ENCODE results near the gene NHSL2. TPM values are rescaled to one million over a fixed set of nuclear protein-coding genes. Genes with fewer than 3 reads are reported as not detected.
A peak's percentile ranks its signal among the peaks of the same experiment; 100 is the strongest.

The NHSL2 gene
- total RNA-seq, 1 experiment from 2014 or later = 0.07 TPM

- H3K9me3 ChIP-seq (ENCODE audit: low read length) = no peaks in the 10 kb centered on the region
- no peaks in the 10 kb centered on the region for H3K4me1 ChIP-seq (ENCODE audit: insufficient read depth, low read length)
- no peak overlapping the region for H3K4me3 ChIP-seq (ENCODE audit: low read length)
- H3K27ac ChIP-seq (ENCODE audit: low read length) = no peak overlapping the region
- no peak overlapping the region for H3K4me2 ChIP-seq (ENCODE audit: low read length)
- ATAC-seq = no peak
- H3K9ac ChIP-seq (ENCODE audit: low read length) = no peak overlapping the region
- no TSS peak for BruUV-seq (replicated peaks)
- no peaks in the 10 kb centered on the region for H4K20me1 ChIP-seq (ENCODE audit: low read length)
- H3K27me3 ChIP-seq (ENCODE audit: low read length) = no peaks in the 10 kb centered on the region
- DNase-seq = no peak
- no peak overlapping the region for H2AFZ ChIP-seq (ENCODE audit: low read length)
- H3F3A ChIP-seq (ENCODE audit: low read length, unreplicated experiment) = no peaks in the 10 kb centered on the region
- no peaks in the 10 kb centered on the region for H3K79me2 ChIP-seq (ENCODE audit: low read length)
- CTCF ChIA-PET = no interaction called here
- POLR2A ChIA-PET (ENCODE audit: unreplicated experiment) = no interaction called here
- intact Hi-C loops (cut with micrococcal nuclease) = no loop called here
- no peaks in the 10 kb centered on the region for H3K36me3 ChIP-seq (ENCODE audit: low read depth, low read length)
- no peaks in the 10 kb centered on the region for H3K9me2 ChIP-seq (replicated peaks; ENCODE audit: low read length)
- TF ChIP-seq CTCF (conservative IDR thresholded peaks at IDR 0.05; ENCODE audit: low read depth, low read length) = no peak
- no peak for TF ChIP-seq EZH2 (IDR thresholded peaks at IDR 0.05; ENCODE audit: low read length, unreplicated experiment)
- TF ChIP-seq EZH2phosphoT487 (IDR thresholded peaks at IDR 0.05; ENCODE audit: borderline replicate concordance, low read length) = no peak
Observed at GRCh38 chrX:72102760-72103159, 192.1 kb downstream of the NHSL2 start.

DNA sequence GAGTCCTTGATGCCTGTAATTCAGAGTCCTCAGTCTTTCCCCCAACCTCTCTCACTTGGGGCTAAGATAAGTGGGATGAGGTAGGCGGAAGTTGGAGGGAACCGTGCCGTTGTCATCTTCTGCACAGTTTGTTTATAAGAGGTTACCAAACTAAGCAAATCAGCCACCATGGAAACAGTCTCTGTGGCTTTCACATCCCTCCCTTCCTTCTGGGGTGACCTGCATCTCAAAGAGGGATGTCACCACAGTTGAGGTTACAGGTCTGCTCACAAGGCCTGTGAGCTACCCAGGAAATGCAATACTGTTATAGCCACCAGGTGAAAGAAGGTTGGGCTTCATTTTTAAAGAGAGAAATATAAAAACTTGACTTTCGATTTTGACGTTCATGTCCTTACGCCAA is 194.8 kb downstream of the NHSL2 start:
- H2AFZ ChIP-seq (ENCODE audit: low read length) = no peak overlapping the region
- H3K4me2 ChIP-seq (ENCODE audit: low read length) = no peak overlapping the region
- H3K4me3 ChIP-seq (ENCODE audit: low read length) = no peak overlapping the region
- no peaks in the 10 kb centered on the region for H3K36me3 ChIP-seq (ENCODE audit: low read depth, low read length)
- H3K9ac ChIP-seq (ENCODE audit: low read length) = no peak overlapping the region
- no peaks in the 10 kb centered on the region for H3F3A ChIP-seq (ENCODE audit: low read length, unreplicated experiment)
- H3K27ac ChIP-seq (ENCODE audit: low read length) = no peak overlapping the region
- DNase-seq (no peak), ATAC-seq (no peak)
- no peak for TF ChIP-seq EZH2phosphoT487 (IDR thresholded peaks at IDR 0.05; ENCODE audit: borderline replicate concordance, low read length)
- H3K4me1 ChIP-seq (ENCODE audit: insufficient read depth, low read length) = no peaks in the 10 kb centered on the region
- ChIA-PET POLR2A (ENCODE audit: unreplicated experiment) (no interaction called here), CTCF (no interaction called here)
- intact Hi-C loops (cut with micrococcal nuclease) = no loop called here
- no peaks in the 10 kb centered on the region for H3K27me3 ChIP-seq (ENCODE audit: low read length)
- no peaks in the 10 kb centered on the region for H3K79me2 ChIP-seq (ENCODE audit: low read length)
- no TSS peak for BruUV-seq (replicated peaks)
- no peaks in the 10 kb centered on the region for H3K9me2 ChIP-seq (replicated peaks; ENCODE audit: low read length)
- no peaks in the 10 kb centered on the region for H4K20me1 ChIP-seq (ENCODE audit: low read length)
- H3K9me3 ChIP-seq (ENCODE audit: low read length) = no peaks in the 10 kb centered on the region

GRCh38 chrX:72107320-72107719 is 196.7 kb downstream of the NHSL2 start:
- Histone ChIP-seq H3K9me2 (replicated peaks; ENCODE audit: low read length) (no peaks in the 10 kb centered on the region), H3K4me2 (ENCODE audit: low read length) (no peak overlapping the region), H3K79me2 (ENCODE audit: low read length) (no peaks in the 10 kb centered on the region), H3K27me3 (ENCODE audit: low read length) (no peaks in the 10 kb centered on the region), H3K27ac (ENCODE audit: low read length) (no peak overlapping the region), H4K20me1 (ENCODE audit: low read length) (no peaks in the 10 kb centered on the region), H3K9me3 (ENCODE audit: low read length) (no peaks in the 10 kb centered on the region), H3K9ac (ENCODE audit: low read length) (no peak overlapping the region), H3K4me3 (ENCODE audit: low read length) (no peak overlapping the region), H2AFZ (ENCODE audit: low read length) (no peak overlapping the region), H3K36me3 (ENCODE audit: low read depth, low read length) (no peaks in the 10 kb centered on the region), H3F3A (ENCODE audit: low read length, unreplicated experiment) (no peaks in the 10 kb centered on the region), H3K4me1 (ENCODE audit: insufficient read depth, low read length) (no peaks in the 10 kb centered on the region)
- TF ChIP-seq EZH2 (IDR thresholded peaks at IDR 0.05; ENCODE audit: low read length, unreplicated experiment) (no peak), EZH2phosphoT487 (IDR thresholded peaks at IDR 0.05; ENCODE audit: borderline replicate concordance, low read length) (no peak)
- intact Hi-C loops (cut with micrococcal nuclease) = no loop called here
- ChIA-PET POLR2A (ENCODE audit: unreplicated experiment) (no interaction called here), CTCF (no interaction called here)
- peak; percentile 52 for DNase-seq
- no peak; the same call in 1 of the 2 replicates for ATAC-seq
- no TSS peak for BruUV-seq (replicated peaks)
